ENCODE measurements around the gene SURF1. TPM values are rescaled to one million over a fixed set of nuclear protein-coding genes. Genes with fewer than 3 reads are reported as not detected.

SURF1 gene
- total and polyA plus RNA-seq, 10 of the 15 experiments (the other 5 are each of a cell fraction or from before 2014, with no cell fraction given) = 17.9 to 46.4 (median 29.6) TPM

DNA sequence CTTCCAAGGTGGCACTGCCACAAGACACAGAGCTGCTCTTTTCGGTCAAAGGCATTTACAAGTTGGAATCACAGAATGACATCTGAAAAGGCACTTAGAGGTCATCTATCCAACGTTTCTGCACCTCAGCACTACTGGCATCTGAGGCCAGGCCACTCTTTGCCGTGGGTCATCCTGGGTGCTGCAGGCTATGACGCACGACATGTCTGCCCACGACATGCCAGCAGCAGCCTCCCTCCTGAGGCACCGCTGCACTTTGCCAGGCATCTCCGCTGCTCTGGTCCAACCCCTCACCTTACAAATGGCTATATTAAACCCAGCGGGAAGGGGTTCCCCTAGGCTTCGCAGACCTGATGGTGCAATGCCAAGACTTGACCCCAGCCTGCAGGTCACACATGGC is 11.5 kb upstream of the SURF1 start:
- H3K36me3 ChIP-seq (ENCODE audit: control insufficient read depth in 2 of 2, insufficient read depth in 2 of 2, low read length in 1 of 2) = peaks cover 36 to 47% of the 10 kb centered on the region in 2 experiments
- ChIA-PET POLR2A (interaction anchor here (1.0 kb wide), 1 partner anchor 10 kb away, joined by 4 read pairs; no protein-coding TSS in a partner anchor), CTCF (no interaction called here), SMC1A (ENCODE audit: uncharacterized antibody, unreplicated experiment) (no interaction called here), RAD21 (ENCODE audit: unreplicated experiment) (no interaction called here)
- in situ Hi-C loops (cut with MboI) = no loop called here
- no peak overlapping the region for H3K27ac ChIP-seq (ENCODE audit: control insufficient read depth, insufficient read depth)
- no peak overlapping the region for H3K9ac ChIP-seq (ENCODE audit: control insufficient read depth, insufficient read depth, low read length)
- ATAC-seq (no peak), FAIRE-seq (no peak), DNase-seq (ENCODE audit: low read depth, low spot score) (no peak)
- H3K79me2 ChIP-seq (ENCODE audit: control insufficient read depth, insufficient read depth, low read length) = peaks cover 57% of the 10 kb centered on the region
- peaks cover 17% of the 10 kb centered on the region for H3K4me1 ChIP-seq (ENCODE audit: control insufficient read depth, insufficient read depth, low read length)
- H3K27me3 ChIP-seq (replicated peaks in 1 of 2; ENCODE audit: control insufficient read depth in 2 of 2, insufficient read depth in 2 of 2, low read length in 1 of 2) = no peaks in the 10 kb centered on the region
- no TSS peak for BruUV-seq (replicated peaks)
- no peak overlapping the region for H3K4me3 ChIP-seq
- H2AFZ ChIP-seq (ENCODE audit: control insufficient read depth, low read depth, low read length) = no peak overlapping the region
- intact Hi-C loops (cut with micrococcal nuclease; ENCODE audit: unreplicated experiment) = no loop called here
- H4K20me1 ChIP-seq (ENCODE audit: control insufficient read depth, insufficient read depth) = peaks cover 37% of the 10 kb centered on the region
- no peaks in the 10 kb centered on the region for H3K9me3 ChIP-seq (replicated peaks; ENCODE audit: control insufficient read depth, insufficient read depth, low read length)
- no peak overlapping the region for H3K4me2 ChIP-seq (ENCODE audit: control insufficient read depth, insufficient read depth)
- 82% methylated on average over 10 of the region's 10 CpGs for WGBS (ENCODE audit: insufficient coverage, insufficient replicate concordance, low lambda C conversion rate, missing lambda C conversion rate)
- TF ChIP-seq, protein P1, sequence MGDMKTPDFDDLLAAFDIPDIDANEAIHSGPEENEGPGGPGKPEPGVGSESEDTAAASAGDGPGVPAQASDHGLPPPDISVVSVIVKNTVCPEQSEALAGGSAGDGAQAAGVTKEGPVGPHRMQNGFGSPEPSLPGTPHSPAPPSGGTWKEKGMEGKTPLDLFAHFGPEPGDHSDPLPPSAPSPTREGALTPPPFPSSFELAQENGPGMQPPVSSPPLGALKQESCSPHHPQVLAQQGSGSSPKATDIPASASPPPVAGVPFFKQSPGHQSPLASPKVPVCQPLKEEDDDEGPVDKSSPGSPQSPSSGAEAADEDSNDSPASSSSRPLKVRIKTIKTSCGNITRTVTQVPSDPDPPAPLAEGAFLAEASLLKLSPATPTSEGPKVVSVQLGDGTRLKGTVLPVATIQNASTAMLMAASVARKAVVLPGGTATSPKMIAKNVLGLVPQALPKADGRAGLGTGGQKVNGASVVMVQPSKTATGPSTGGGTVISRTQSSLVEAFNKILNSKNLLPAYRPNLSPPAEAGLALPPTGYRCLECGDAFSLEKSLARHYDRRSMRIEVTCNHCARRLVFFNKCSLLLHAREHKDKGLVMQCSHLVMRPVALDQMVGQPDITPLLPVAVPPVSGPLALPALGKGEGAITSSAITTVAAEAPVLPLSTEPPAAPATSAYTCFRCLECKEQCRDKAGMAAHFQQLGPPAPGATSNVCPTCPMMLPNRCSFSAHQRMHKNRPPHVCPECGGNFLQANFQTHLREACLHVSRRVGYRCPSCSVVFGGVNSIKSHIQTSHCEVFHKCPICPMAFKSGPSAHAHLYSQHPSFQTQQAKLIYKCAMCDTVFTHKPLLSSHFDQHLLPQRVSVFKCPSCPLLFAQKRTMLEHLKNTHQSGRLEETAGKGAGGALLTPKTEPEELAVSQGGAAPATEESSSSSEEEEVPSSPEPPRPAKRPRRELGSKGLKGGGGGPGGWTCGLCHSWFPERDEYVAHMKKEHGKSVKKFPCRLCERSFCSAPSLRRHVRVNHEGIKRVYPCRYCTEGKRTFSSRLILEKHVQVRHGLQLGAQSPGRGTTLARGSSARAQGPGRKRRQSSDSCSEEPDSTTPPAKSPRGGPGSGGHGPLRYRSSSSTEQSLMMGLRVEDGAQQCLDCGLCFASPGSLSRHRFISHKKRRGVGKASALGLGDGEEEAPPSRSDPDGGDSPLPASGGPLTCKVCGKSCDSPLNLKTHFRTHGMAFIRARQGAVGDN (IDR thresholded peaks at IDR 0.05) = no peak
- TF ChIP-seq YBX1 (IDR thresholded peaks at IDR 0.05) = no peak
- 0 out of 2 replicates have a peak, but pooled peaks have one; percentile 32 for TF ChIP-seq POLR2AphosphoS5 (IDR thresholded peaks at IDR 0.05; ENCODE audit: low read length)
- TF ChIP-seq IRF4 (IDR thresholded peaks at IDR 0.05; ENCODE audit: low read depth, low read length) = no peak
